GM23248 (cell line): ENCODE results near the gene CD58.

Source experiments
- EZH2 ChIP-seq: fragments of 200-600 bp; sonication (generic); IDR thresholded peaks from 2 replicates; pipeline ENCODE4 v1.6.1; 2018; ENCODE audit warnings: antibody characterized with exemption, mild to moderate bottlenecking; ENCODE audit not compliant: insufficient read depth, poor library complexity, severe bottlenecking
- EZH2phosphoT487 ChIP-seq: fragments of 200-600 bp; sonication (generic); IDR thresholded peaks from 2 replicates; pipeline ENCODE4 v1.6.1; 2018; ENCODE audit warnings: antibody characterized with exemption, moderate library complexity, mild to moderate bottlenecking, low read depth; ENCODE audit not compliant: insufficient read depth

- no peak for TF ChIP-seq EZH2phosphoT487
- no peak for TF ChIP-seq EZH2
These were observed 7.0 kb upstream of the CD58 start for GRCh38 chr1:116577759-116578314.
